ENCODE measurements around the gene TTC3. TPM values are rescaled to one million over a fixed set of nuclear protein-coding genes. Genes with fewer than 3 reads are reported as not detected.

The TTC3 gene
- total and polyA plus RNA-seq, 2 of the 13 experiments (the other 11 are each of a cell fraction or from before 2014, with no cell fraction given) = 55.7 to 108 TPM

- TF ChIP-seq ZNF569 (CRISPR knock-in tag; IDR thresholded peaks at IDR 0.05; ENCODE audit: borderline replicate concordance) (no peak), ZNF354B (CRISPR knock-in tag; IDR thresholded peaks at IDR 0.05) (no peak), ZNF879 (CRISPR knock-in tag; IDR thresholded peaks at IDR 0.05) (no peak), ZNF446 (CRISPR knock-in tag; IDR thresholded peaks at IDR 0.05) (no peak), ZNF282 (IDR thresholded peaks at IDR 0.05; ENCODE audit: partially characterized antibody) (no peak)
These were observed 171.5 kb downstream of the TTC3 start (continued) for GRCh38 chr21:37244501-37245095.

DNA sequence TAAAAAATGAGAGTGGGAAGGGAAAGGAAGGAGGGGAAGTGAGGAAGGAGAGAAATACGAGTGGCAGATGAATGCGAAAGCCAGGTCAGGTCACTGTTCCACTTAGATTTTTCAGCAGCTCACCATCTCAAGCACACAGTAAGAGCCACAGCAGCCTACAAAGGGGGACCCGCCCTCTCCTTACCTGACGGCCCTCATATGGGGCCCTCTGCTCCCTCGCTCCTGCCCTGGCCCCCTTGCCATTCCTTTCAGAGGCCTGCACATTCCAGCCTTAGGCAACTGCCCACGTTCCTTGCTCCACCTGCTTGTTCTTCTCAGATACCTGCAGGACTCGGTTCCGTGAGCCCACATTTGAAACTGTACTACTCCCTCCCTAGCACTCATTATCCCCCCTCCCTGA, 172.1 kb downstream of the TTC3 start:
- no peaks in the 10 kb centered on the region for H4K20me1 ChIP-seq (ENCODE audit: insufficient read depth, low read length)
- no peaks in the 10 kb centered on the region for H3K9me3 ChIP-seq (ENCODE audit: low read length)
- H3K4me3 ChIP-seq (replicated peaks in 1 of 3; ENCODE audit: insufficient read depth in 1 of 3, low read depth in 2 of 3, low read length in 3 of 3) = no peak overlapping the region
- no TSS peak for BruUV-seq (replicated peaks)
- ATAC-seq = no peak
- H3K27ac ChIP-seq (ENCODE audit: extremely low read length, insufficient read depth, low read length) = no peak overlapping the region
- peaks cover 51% of the 10 kb centered on the region for H3K79me2 ChIP-seq (ENCODE audit: insufficient read depth, low read length)
- TF ChIP-seq ZNF331 (CRISPR knock-in tag; IDR thresholded peaks at IDR 0.05) = no peak
- no peak for TF ChIP-seq ZBTB21 (CRISPR knock-in tag; IDR thresholded peaks at IDR 0.05)
- TF ChIP-seq ZNF224 (CRISPR knock-in tag; IDR thresholded peaks at IDR 0.05) = no peak
- TF ChIP-seq, protein P1, sequence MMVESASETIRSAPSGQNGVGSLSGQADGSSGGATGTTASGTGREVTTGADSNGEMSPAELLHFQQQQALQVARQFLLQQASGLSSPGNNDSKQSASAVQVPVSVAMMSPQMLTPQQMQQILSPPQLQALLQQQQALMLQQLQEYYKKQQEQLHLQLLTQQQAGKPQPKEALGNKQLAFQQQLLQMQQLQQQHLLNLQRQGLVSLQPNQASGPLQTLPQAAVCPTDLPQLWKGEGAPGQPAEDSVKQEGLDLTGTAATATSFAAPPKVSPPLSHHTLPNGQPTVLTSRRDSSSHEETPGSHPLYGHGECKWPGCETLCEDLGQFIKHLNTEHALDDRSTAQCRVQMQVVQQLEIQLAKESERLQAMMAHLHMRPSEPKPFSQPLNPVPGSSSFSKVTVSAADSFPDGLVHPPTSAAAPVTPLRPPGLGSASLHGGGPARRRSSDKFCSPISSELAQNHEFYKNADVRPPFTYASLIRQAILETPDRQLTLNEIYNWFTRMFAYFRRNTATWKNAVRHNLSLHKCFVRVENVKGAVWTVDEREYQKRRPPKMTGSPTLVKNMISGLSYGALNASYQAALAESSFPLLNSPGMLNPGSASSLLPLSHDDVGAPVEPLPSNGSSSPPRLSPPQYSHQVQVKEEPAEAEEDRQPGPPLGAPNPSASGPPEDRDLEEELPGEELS (CRISPR knock-in tag; IDR thresholded peaks at IDR 0.05) = no peak
- no peak for TF ChIP-seq KAT7 (CRISPR knock-in tag; IDR thresholded peaks at IDR 0.05; ENCODE audit: borderline replicate concordance)
- no peak for DNase-seq (ENCODE audit: low spot score)
- 97% methylated on average over 8 of the region's 8 CpGs for WGBS (ENCODE audit: low lambda C conversion rate)
- no peak overlapping the region for H3K9ac ChIP-seq (ENCODE audit: insufficient read depth, low read depth, low read length)
- H3K27me3 ChIP-seq (ENCODE audit: control insufficient read depth in 1 of 2, insufficient read depth in 2 of 2, low read length in 2 of 2) = no peaks in the 10 kb centered on the region
- no peak overlapping the region for H3K4me2 ChIP-seq (ENCODE audit: low read depth, low read length)
- peaks cover 1 to 10% of the 10 kb centered on the region in 2 experiments; a peak in 2 of 5 replicates for H3K36me3 ChIP-seq (replicated peaks in 1 of 2; ENCODE audit: control insufficient read depth in 1 of 2, insufficient read depth in 2 of 2, low read length in 2 of 2)
- intact Hi-C loops (cut with micrococcal nuclease; ENCODE audit: unreplicated experiment) = no loop called here
- in situ Hi-C loops (cut with HindIII; ENCODE audit: extremely low pct_ligation_motif_present, low pct_unique_long_range_greater_than_20kb) = no loop called here
- ChIA-PET CTCF (ENCODE audit: low intra/inter-chr PET ratio, low total read pairs) (no interaction called here), POLR2A (no interaction called here)
- no peak for FAIRE-seq
- H2AFZ ChIP-seq (ENCODE audit: low read length) = no peak overlapping the region
- H3K4me1 ChIP-seq (ENCODE audit: insufficient read depth, low read length) = no peaks in the 10 kb centered on the region

Measured in HepG2 (cell line).